ENCODE measurements around the gene DDX6. TPM values are rescaled to one million over a fixed set of nuclear protein-coding genes. Genes with fewer than 3 reads are reported as not detected.
A peak's percentile ranks its signal among the peaks of the same experiment; 100 is the strongest.
"Not testable (repeated sequence)": the region's sequence is repeated elsewhere in the genome, so short reads cannot be mapped to it uniquely, and the experiment has no call there.

DDX6 gene
- total RNA-seq, 1 experiment from 2014 or later: 151 TPM

DNA sequence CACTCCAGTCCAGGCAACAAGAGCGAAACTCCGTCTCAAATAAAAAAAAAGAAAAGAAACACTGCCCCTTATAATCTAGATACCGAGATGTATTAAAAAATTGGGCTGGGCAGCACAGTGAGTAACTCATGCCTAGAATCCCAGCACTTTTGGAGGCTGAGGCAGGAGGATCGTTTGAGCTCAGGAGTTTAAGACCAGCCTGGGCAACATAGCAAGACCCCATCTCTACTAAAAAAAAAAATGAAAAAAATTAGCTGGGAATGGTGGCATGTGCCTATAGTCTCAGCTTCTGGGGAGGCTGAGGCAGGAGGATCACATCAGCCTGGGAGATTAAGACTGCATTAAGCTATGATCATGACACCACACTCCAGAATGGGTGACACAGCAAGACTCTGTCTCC lies 24.9 kb downstream of the DDX6 start:
- H3K27me3 Mint-ChIP-seq (ENCODE audit: low read depth): no peaks in the 10 kb centered on the region
- TF ChIP-seq, protein P1, sequence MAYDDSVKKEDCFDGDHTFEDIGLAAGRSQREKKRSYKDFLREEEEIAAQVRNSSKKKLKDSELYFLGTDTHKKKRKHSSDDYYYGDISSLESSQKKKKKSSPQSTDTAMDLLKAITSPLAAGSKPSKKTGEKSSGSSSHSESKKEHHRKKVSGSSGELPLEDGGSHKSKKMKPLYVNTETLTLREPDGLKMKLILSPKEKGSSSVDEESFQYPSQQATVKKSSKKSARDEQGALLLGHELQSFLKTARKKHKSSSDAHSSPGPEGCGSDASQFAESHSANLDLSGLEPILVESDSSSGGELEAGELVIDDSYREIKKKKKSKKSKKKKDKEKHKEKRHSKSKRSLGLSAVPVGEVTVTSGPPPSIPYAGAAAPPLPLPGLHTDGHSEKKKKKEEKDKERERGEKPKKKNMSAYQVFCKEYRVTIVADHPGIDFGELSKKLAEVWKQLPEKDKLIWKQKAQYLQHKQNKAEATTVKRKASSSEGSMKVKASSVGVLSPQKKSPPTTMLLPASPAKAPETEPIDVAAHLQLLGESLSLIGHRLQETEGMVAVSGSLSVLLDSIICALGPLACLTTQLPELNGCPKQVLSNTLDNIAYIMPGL (CRISPR knock-in tag; IDR thresholded peaks at IDR 0.05): no peak
- TF ChIP-seq ZNF121 (CRISPR knock-in tag; IDR thresholded peaks at IDR 0.05) (peak; percentile 63; the same call in 1 of the 2 replicates), AFF4 (CRISPR knock-in tag; IDR thresholded peaks at IDR 0.05; ENCODE audit: borderline replicate concordance) (no peak)
- H3K4me1 Mint-ChIP-seq: no peaks in the 10 kb centered on the region
- peaks cover 66% of the 10 kb centered on the region for H3K36me3 Mint-ChIP-seq
- H3K4me3 Mint-ChIP-seq: no peak overlapping the region
- no peak for ATAC-seq
- DNase-seq (ENCODE audit: low spot score): no peak
- CTCF ChIA-PET: interaction anchor here (0.9 to 3.1 kb wide), 2 partner anchors 76 kb away, joined by 3 to 12 read pairs; no protein-coding TSS in a partner anchor
- POLR2A ChIA-PET: no interaction called here
- no peaks in the 10 kb centered on the region for H3K9me3 Mint-ChIP-seq
- H3K27ac Mint-ChIP-seq: no peak overlapping the region

DNA sequence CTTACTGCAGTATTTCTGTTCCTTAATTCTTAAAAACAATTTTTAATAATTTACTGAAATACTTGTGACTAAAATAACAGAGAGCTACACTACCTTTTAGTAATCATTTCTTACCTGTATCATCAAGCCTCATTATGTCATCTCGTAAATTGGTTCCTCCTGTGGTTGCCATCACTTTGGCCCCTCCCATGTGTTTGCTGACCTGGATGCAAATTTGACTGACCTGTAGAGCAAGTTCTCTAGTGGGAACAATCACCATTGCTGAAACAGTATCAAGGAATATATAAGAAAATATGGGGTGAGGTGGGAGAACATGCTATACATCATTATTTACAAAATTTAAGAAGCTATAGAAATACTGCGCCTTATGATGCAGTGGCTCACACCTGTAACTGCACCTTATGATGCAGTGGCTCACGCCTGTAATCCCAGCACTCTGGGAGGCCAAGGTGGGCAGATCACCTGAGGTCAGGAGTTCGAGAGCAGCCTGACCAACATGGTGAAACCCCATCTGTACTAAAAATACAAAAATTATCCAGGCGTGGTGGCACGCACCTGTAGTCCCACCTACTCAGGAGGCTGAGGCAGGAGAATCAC lies 25.8 kb downstream of the DDX6 start:
- H3K9me3 Mint-ChIP-seq; H3K4me1 Mint-ChIP-seq; ATAC-seq; DNase-seq (ENCODE audit: low spot score); H3K27me3 Mint-ChIP-seq (ENCODE audit: low read depth); POLR2A ChIA-PET; H3K27ac Mint-ChIP-seq; H3K4me3 Mint-ChIP-seq: not testable (repeated sequence)
- CTCF ChIA-PET: interaction anchor here (0.6 to 0.9 kb wide), 3 partner anchors 13 to 75 kb away, joined by 3 read pairs; no protein-coding TSS in a partner anchor
- peaks cover 60% of the 10 kb centered on the region for H3K36me3 Mint-ChIP-seq

- Mint-ChIP-seq H3K4me3 (no peak overlapping the region), H3K27me3 (ENCODE audit: low read depth) (no peaks in the 10 kb centered on the region), H3K36me3 (peaks cover 70% of the 10 kb centered on the region), H3K9me3 (no peaks in the 10 kb centered on the region), H3K4me1 (no peaks in the 10 kb centered on the region), H3K27ac (no peak overlapping the region)
- ChIA-PET POLR2A (no interaction called here), CTCF (no interaction called here)
- ATAC-seq (no peak), DNase-seq (ENCODE audit: low spot score) (no peak)
- TF ChIP-seq STAT6 (CRISPR knock-in tag; conservative IDR thresholded peaks at IDR 0.05; ENCODE audit: low read depth): no peak
- no peak for TF ChIP-seq TEAD1 (CRISPR knock-in tag; IDR thresholded peaks at IDR 0.05)
- TF ChIP-seq MYBL2 (CRISPR knock-in tag; IDR thresholded peaks at IDR 0.05): no peak
- TF ChIP-seq ZNF396 (CRISPR knock-in tag; IDR thresholded peaks at IDR 0.05; ENCODE audit: borderline replicate concordance): no peak
- no peak for TF ChIP-seq OVOL2 (CRISPR knock-in tag; IDR thresholded peaks at IDR 0.05; ENCODE audit: borderline replicate concordance)
- no peak for TF ChIP-seq NFYB (CRISPR knock-in tag; conservative IDR thresholded peaks at IDR 0.05; ENCODE audit: low read depth)
- TF ChIP-seq, protein P2, sequence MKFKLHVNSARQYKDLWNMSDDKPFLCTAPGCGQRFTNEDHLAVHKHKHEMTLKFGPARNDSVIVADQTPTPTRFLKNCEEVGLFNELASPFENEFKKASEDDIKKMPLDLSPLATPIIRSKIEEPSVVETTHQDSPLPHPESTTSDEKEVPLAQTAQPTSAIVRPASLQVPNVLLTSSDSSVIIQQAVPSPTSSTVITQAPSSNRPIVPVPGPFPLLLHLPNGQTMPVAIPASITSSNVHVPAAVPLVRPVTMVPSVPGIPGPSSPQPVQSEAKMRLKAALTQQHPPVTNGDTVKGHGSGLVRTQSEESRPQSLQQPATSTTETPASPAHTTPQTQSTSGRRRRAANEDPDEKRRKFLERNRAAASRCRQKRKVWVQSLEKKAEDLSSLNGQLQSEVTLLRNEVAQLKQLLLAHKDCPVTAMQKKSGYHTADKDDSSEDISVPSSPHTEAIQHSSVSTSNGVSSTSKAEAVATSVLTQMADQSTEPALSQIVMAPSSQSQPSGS (CRISPR knock-in tag; IDR thresholded peaks at IDR 0.05; ENCODE audit: borderline replicate concordance, low read depth): no peak
- TF ChIP-seq NFE2L1 (CRISPR knock-in tag; IDR thresholded peaks at IDR 0.05): no peak
- no peak for TF ChIP-seq NR1H2 (CRISPR knock-in tag; IDR thresholded peaks at IDR 0.05)
- TF ChIP-seq ESRRA (CRISPR knock-in tag; IDR thresholded peaks at IDR 0.05; ENCODE audit: borderline replicate concordance): no peak
- TF ChIP-seq NR2C2 (CRISPR knock-in tag; IDR thresholded peaks at IDR 0.05): no peak
- TF ChIP-seq SOX15 (CRISPR knock-in tag; IDR thresholded peaks at IDR 0.05): no peak
- TF ChIP-seq ARID4B (CRISPR knock-in tag; IDR thresholded peaks at IDR 0.05; ENCODE audit: borderline replicate concordance): no peak
- TF ChIP-seq ZNF121 (CRISPR knock-in tag; IDR thresholded peaks at IDR 0.05): no peak
Measured at GRCh38 chr11:118763041-118763440, 27.9 kb downstream of the DDX6 start.
